ENCODE data around the gene LPP. TPM values are rescaled to one million over a fixed set of nuclear protein-coding genes. Genes with fewer than 3 reads are reported as not detected.

LPP gene
- total and polyA plus RNA-seq, 2 of the 13 experiments (the other 11 are each of a cell fraction or from before 2014, with no cell fraction given) = 19.2 to 29.9 TPM

GRCh38 chr3:188296761-188297612, 143.0 kb downstream of the LPP start (continued):
- TF ChIP-seq ZBTB40 (IDR thresholded peaks at IDR 0.05) (no peak), ZBTB40 (CRISPR knock-in tag; IDR thresholded peaks at IDR 0.05) (peak; percentile 64; the same call in 1 of the 2 replicates), TOE1 (CRISPR knock-in tag; IDR thresholded peaks at IDR 0.05) (peak; percentile 52; the same call in 1 of the 2 replicates), HNF1A (IDR thresholded peaks at IDR 0.05; ENCODE audit: low read depth) (peak; percentile 89), HNF1A (CRISPR knock-in tag; IDR thresholded peaks at IDR 0.05; ENCODE audit: borderline replicate concordance) (peak; percentile 92; the same call in 1 of the 2 replicates), ATF6 (CRISPR knock-in tag; conservative IDR thresholded peaks at IDR 0.05) (no peak), CC2D1A (CRISPR knock-in tag; IDR thresholded peaks at IDR 0.05) (no peak), FOXK2 (IDR thresholded peaks at IDR 0.05) (no peak; the same call in 1 of the 2 replicates), ZNF124 (CRISPR knock-in tag; IDR thresholded peaks at IDR 0.05) (peak; percentile 89), TBX2 (CRISPR knock-in tag; IDR thresholded peaks at IDR 0.05; ENCODE audit: borderline replicate concordance) (peak; percentile 95), RXRB (CRISPR knock-in tag; IDR thresholded peaks at IDR 0.05; ENCODE audit: borderline replicate concordance) (peak; percentile 98), MLX (CRISPR knock-in tag; IDR thresholded peaks at IDR 0.05) (peak; percentile 93), SAP130 (CRISPR knock-in tag; IDR thresholded peaks at IDR 0.05; ENCODE audit: low read depth) (peak; percentile 91)
